Measurements from ENCODE around the gene TPRG1. TPM values are rescaled to one million over a fixed set of nuclear protein-coding genes. Genes with fewer than 3 reads are reported as not detected.

TPRG1 gene
- total RNA-seq, 4 donors from 2014 or later, result 2.8 to 4.3 (median 3.1) TPM

GRCh38 chr3:189330066-189330465 lies 158.3 kb downstream of the TPRG1 start:
- peaks cover 0 to 12% (median 0%) of the 10 kb centered on the region in 4 donors for H3K4me1 ChIP-seq
- no peak for DNase-seq (ENCODE audit: extremely low spot score)
- no peaks in the 10 kb centered on the region for H3K27me3 ChIP-seq
- H3K4me3 ChIP-seq, result no peak overlapping the region
- no peaks in the 10 kb centered on the region for H3K36me3 ChIP-seq
- H3K9me3 ChIP-seq, result no peaks in the 10 kb centered on the region
- TF ChIP-seq EP300 (IDR thresholded peaks at IDR 0.05), result no peak
- TF ChIP-seq, protein P1, sequence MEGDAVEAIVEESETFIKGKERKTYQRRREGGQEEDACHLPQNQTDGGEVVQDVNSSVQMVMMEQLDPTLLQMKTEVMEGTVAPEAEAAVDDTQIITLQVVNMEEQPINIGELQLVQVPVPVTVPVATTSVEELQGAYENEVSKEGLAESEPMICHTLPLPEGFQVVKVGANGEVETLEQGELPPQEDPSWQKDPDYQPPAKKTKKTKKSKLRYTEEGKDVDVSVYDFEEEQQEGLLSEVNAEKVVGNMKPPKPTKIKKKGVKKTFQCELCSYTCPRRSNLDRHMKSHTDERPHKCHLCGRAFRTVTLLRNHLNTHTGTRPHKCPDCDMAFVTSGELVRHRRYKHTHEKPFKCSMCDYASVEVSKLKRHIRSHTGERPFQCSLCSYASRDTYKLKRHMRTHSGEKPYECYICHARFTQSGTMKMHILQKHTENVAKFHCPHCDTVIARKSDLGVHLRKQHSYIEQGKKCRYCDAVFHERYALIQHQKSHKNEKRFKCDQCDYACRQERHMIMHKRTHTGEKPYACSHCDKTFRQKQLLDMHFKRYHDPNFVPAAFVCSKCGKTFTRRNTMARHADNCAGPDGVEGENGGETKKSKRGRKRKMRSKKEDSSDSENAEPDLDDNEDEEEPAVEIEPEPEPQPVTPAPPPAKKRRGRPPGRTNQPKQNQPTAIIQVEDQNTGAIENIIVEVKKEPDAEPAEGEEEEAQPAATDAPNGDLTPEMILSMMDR (IDR thresholded peaks at IDR 0.05), result no peak
- no peak for TF ChIP-seq POLR2A (IDR thresholded peaks at IDR 0.05; ENCODE audit: low read depth)
- no peak for TF ChIP-seq POLR2AphosphoS5 (IDR thresholded peaks at IDR 0.05)
- H3K27ac ChIP-seq (replicated peaks in 1 of 4), result no peak overlapping the region
- 96% methylated on average over 4 of the region's 4 CpGs for WGBS
- intact Hi-C loops (cut with DNase I), result no loop called here

DNA sequence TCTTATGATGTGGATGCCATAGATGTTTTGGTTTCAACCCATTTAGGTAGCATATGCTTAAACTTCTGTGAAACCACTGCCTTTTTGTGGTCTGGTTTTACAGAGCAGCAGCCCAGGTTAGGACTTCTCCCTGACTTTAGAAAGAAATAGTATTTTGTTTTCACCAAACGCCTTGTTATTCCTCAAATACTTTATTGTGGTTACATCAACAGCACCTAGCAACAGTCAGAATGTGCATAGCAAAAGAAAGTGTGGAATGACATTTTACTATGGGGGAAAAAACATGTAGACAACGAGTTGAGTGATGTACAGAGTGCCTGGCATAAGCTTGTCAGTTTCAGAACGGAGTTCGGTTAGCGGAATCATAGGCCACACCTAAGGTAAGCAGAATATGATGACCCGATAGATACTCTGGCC lies 159.2 kb downstream of the TPRG1 start:
- WGBS, result 67% methylated on average over 6 of the region's 6 CpGs
- Histone ChIP-seq H3K4me1 (peaks cover 0 to 12% (median 0%) of the 10 kb centered on the region in 4 donors), H3K4me3 (no peak overlapping the region), H3K9me3 (no peaks in the 10 kb centered on the region), H3K36me3 (no peaks in the 10 kb centered on the region), H3K27ac (replicated peaks in 1 of 4) (no peak overlapping the region), H3K27me3 (no peaks in the 10 kb centered on the region)
- no peak for TF ChIP-seq POLR2A (IDR thresholded peaks at IDR 0.05; ENCODE audit: low read depth)
- TF ChIP-seq EP300 (IDR thresholded peaks at IDR 0.05), result no peak
- TF ChIP-seq POLR2AphosphoS5 (IDR thresholded peaks at IDR 0.05), result no peak
- TF ChIP-seq, protein P1 (IDR thresholded peaks at IDR 0.05), result no peak
- DNase-seq (ENCODE audit: extremely low spot score), result no peak
- intact Hi-C loops (cut with DNase I), result no loop called here

GRCh38 chr3:189334064-189334920 lies 162.5 kb downstream of the TPRG1 start:
- TF ChIP-seq, protein P1 (IDR thresholded peaks at IDR 0.05), result no peak
- TF ChIP-seq EP300 (IDR thresholded peaks at IDR 0.05) (no peak), POLR2A (IDR thresholded peaks at IDR 0.05; ENCODE audit: low read depth) (no peak), POLR2AphosphoS5 (IDR thresholded peaks at IDR 0.05) (no peak)
- Histone ChIP-seq H3K4me3 (no peak overlapping the region), H3K27ac (replicated peaks in 1 of 4) (no peak overlapping the region), H3K4me1 (peaks cover 0 to 12% (median 0%) of the 10 kb centered on the region in 4 donors), H3K36me3 (no peaks in the 10 kb centered on the region), H3K27me3 (no peaks in the 10 kb centered on the region), H3K9me3 (no peaks in the 10 kb centered on the region)
- 40% methylated on average over 3 of the region's 3 CpGs for WGBS
- DNase-seq (ENCODE audit: extremely low spot score), result no peak
- intact Hi-C loops (cut with DNase I), result no loop called here

GRCh38 chr3:189337673-189338091 lies 165.9 kb downstream of the TPRG1 start:
- no peaks in the 10 kb centered on the region for H3K9me3 ChIP-seq
- H3K27ac ChIP-seq (replicated peaks in 1 of 4), result no peak overlapping the region
- H3K4me1 ChIP-seq, result peaks cover 0 to 20% (median 0%) of the 10 kb centered on the region in 4 donors
- no peak for DNase-seq (ENCODE audit: extremely low spot score)
- TF ChIP-seq EP300 (IDR thresholded peaks at IDR 0.05), result no peak
- intact Hi-C loops (cut with DNase I), result no loop called here
- H3K27me3 ChIP-seq, result no peaks in the 10 kb centered on the region
- H3K4me3 ChIP-seq, result no peak overlapping the region
- H3K36me3 ChIP-seq, result no peaks in the 10 kb centered on the region

- 82% methylated on average over 4 of the region's 4 CpGs for WGBS
- Histone ChIP-seq H3K36me3 (no peaks in the 10 kb centered on the region), H3K27me3 (no peaks in the 10 kb centered on the region), H3K9me3 (no peaks in the 10 kb centered on the region), H3K4me3 (no peak overlapping the region), H3K4me1 (peaks cover 0 to 20% (median 0%) of the 10 kb centered on the region in 4 donors), H3K27ac (replicated peaks in 1 of 4) (no peak overlapping the region)
- intact Hi-C loops (cut with DNase I), result no loop called here
- TF ChIP-seq POLR2A (IDR thresholded peaks at IDR 0.05; ENCODE audit: low read depth) (no peak), POLR2AphosphoS5 (IDR thresholded peaks at IDR 0.05) (no peak), EP300 (IDR thresholded peaks at IDR 0.05) (no peak)
- TF ChIP-seq, protein P1 (IDR thresholded peaks at IDR 0.05), result no peak
- DNase-seq (ENCODE audit: extremely low spot score), result no peak
Observed at GRCh38 chr3:189338366-189338765, 166.6 kb downstream of the TPRG1 start.
